Globus pallidus (tissue), 1 donor: Measurements from ENCODE around the gene MGME1.
"Not testable (repeated sequence)": the region's sequence is repeated elsewhere in the genome, so short reads cannot be mapped to it uniquely, and the experiment has no call there.

Experiments used
- DNase-seq: peaks from one replicate; pipeline ENCODE4 v3.0.0-alpha.2; 2015; ENCODE audit warnings: low spot score

MGME1 gene

DNA sequence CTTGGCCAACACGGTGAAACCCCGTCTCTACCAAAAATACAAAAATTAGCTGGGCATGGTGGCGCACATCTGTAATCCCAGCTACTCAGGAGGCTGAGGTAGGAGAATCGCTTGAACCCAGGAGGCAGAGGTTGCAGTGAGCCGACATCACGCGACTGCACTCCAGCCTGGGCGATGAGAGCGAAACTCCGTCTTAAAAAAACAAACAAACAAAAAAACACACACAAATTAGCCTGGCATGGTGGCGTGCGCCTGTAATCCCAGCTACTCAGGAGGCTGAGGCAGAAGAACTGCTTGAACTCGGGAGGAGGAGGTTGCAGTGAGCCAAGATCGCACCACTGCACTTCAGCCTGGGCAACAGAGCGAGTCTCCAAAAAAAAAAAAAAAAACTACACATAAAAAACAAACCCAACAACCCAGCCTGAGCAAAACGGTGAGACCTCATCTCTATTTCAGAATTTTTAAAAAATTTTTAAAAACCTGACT is 8.4 kb upstream of the MGME1 start:
- DNase-seq: not testable (repeated sequence)

DNA sequence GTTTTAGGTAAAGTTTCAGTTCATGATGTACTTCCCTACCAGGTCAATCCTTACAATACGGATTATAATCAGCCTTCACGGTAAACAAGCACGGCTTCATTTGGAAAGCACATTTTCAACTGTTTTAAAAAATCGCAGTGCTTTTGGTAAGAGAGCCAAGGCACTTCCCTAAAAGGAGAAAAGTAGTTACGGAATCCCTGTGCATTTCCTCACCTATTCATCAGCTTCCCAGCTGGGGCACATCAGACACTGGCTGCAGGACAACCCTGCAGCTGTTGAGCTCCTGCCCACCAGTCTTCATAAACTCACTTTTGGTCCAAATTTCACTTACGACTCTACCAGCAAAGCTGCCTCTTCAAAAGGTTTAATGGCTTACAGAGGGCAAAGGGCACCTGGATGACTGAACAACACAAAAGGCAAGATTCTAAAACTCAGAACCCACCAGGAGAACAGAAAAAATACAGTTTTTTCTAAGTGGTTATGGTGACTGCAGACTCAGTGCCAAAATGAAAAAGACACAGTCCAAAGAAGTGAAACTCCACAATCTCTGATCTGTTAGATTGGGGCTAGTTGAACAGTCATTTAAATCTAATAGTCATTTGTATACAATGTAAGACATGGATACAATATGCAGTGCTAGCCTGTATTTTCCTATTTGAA is 7.8 kb upstream of the MGME1 start:
- DNase-seq: no peak

DNA sequence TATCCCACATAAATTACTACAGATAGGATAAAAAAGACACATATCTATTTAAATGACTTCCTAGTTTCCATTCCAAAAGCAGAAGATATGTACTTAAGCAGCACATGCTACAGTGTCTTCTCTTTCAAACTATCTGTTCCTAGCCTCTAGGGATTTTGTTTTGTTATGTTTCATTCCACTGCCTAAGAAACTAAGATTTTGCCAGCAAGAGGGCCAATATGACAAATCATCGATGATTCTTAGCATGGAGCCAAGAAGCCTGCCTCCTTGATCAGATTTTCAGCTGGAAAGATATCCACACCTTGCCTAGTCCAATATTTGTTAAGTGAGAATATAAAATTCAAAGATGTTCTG is 7.3 kb upstream of the MGME1 start:
- DNase-seq: no peak

DNA sequence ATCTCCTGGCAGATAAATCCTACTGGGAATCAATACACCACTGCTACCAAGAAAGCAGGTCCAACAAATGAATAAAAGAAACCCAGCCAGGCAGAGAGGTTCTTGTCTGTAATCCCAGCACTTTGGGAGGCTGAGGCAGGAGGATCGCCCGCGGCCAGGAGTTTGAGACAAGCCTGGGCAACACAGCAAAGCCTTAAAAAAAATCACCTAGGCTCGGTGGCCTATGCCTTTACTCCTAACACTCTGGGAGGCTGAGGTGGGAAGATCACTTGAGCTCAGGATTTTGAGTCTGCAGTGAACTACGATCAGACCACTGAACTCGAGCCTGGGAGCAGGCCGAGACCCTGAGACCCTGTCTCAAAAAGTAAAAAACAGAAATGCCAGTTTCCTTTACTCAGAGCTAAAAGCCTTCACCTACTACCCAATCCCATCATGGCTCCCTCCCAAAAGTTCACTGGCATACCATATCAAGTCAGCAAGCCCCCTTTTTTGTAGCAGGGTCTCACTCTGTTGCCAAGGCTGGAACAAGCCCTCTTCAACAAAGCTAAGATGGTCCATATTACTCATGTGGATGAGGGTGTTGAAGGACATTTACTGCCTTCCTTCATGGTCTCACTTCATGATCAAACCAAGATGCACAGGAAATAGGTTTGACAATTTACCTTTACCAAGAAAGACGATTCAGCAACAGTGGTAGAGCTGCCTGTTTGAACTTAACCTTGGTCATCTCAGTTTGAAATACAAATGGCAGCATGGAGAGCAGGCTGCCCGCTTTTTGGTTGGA is 5.5 kb upstream of the MGME1 start:
- DNase-seq: no peak

DNA sequence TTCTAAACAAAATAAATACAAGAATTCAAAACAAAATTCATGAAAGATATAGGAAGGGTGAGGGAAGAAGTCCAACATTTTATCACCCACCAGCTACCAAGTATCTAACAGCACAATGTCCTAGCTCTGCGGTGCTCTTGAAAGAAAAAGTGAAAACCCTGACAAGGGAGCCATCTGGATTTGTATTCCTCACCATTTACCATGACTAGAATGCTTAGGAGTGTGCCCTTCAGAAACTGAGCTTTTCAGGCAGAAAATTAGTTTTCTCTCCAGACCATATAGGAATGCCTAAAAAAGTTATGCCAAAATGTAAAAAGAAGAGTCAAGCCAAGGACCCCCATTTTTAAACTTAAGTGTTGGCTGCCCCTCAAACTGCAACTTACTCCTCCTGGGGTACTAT is 4.7 kb upstream of the MGME1 start:
- DNase-seq: no peak

DNA sequence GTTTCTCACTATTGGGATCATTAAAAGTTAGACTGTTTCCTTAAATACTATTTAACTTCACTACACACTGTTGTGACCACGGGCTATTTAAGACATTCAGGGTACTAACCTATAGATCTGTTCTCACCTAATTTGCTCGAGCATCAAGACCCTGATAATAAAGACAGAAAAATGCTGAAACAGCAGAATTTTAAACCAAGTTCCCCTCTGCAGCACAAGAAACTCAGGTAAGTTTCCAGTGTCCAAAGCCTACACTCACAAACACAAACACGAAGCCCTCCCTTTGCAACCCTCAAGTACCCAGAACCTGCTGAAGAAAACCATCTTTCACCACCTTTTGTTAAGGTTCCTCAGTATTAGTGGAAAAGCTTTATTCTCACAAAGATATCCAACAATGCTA is 4.2 kb upstream of the MGME1 start:
- DNase-seq: no peak

DNA sequence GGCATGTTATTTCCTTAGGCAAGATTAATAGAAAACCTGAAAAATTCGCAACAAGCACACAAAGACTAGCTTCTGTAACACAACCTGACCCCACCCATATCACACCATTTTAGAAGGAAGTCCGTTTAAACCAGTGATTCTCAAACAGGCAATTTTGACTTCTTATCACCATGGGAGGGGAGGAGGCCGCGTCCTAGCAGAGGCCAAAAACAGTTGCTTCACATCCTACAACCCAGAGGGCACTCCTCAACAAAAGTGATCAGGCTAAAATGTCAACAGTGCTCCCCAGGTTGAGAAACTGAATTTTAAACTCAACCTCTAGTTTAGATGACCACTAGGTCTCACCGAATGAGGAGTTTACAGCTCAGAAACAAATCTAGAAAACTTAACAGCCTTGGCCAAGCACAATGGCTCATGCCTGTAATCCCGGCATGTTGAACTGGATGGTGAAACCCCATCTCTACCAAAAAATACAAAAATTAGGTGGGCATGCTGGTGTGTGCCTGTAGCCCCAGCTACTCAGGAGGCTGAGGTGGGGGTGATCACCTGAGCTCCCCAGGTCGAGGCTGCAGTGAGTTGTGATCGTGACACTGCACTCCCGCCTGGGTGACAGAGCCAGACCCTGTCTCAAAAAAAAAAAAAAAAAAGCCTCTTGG is 3.6 kb upstream of the MGME1 start:
- DNase-seq: no peak

DNA sequence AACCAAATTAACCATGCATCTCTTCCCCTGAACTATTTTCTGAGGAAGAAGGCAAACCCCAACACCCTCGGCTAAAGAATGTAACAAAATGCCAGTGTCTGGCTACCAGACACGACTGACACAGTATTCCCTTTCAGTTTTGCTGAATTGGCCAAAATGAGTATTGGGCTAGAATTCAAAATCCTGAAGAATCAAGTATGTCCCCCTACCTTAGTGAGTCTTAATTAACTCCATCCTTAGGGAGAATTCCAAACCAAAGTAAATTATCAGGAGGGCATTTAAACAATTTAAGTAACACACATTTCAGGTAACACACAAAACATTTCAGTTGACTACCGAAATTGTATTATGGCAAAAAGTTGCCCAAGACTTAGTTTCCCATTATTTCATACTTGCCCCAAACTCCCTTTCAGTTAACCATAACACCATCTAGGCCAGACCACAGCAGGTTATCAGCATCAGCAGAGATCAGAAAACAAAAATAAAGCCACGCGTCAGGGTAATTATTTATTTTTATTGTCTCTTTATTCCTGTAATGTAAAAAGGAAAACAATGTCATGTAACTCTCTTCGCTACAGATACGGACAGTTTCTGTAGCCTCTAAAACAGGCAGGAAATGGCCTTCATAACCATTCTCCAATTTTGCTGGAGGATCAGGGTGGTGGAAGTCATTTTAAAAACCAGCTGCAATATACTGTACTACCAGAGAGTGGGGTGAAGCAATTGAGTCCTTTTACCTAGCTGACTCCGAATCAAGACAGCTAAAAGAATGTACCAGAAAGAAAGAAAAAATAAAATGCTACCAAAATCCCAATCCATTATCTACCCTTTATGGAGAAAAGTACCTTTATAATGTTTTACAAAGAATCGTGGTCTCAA is 2.1 kb upstream of the MGME1 start:
- peak; percentile 10 for DNase-seq

DNA sequence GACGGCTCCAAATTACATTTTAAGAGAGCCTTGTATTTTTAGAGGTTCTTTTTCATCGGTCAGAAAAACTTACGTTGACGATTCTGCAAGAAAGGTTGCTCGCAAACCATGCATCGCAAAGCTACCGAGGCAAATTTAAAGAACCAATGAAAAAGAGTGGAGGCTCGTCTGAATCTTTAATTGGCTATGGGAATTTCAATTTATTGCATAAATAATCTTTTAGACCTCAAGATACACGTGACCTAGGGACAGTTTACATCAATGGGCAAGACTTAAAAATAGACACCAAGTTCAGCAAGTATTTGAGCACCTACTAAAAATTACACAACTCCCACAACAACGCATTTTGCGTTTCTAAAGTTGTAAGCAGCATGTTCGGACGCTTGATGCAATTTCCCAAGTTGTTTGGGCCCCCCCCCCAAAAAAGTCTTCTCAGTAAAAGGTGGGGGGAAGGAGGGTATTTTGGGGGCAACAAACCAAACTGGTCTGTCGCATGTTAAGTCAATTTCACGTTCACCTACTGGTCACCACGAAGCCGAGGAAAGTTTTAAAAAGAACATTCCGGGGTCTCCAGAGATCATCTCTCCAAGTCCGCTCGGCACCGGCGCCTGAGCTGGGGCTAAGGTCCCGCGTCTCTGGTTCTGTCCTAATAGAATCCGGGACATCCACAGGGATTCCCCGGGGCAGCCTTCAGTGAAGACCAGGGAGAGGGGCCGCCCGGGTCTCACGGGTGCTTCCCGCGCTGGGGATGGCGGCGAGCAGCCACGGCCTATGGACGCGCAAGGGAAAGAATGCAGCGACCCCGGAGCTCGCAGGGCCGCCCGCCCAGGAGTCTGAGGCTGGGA is 1.1 kb upstream of the MGME1 start:
- peak; percentile 31 for DNase-seq

DNA sequence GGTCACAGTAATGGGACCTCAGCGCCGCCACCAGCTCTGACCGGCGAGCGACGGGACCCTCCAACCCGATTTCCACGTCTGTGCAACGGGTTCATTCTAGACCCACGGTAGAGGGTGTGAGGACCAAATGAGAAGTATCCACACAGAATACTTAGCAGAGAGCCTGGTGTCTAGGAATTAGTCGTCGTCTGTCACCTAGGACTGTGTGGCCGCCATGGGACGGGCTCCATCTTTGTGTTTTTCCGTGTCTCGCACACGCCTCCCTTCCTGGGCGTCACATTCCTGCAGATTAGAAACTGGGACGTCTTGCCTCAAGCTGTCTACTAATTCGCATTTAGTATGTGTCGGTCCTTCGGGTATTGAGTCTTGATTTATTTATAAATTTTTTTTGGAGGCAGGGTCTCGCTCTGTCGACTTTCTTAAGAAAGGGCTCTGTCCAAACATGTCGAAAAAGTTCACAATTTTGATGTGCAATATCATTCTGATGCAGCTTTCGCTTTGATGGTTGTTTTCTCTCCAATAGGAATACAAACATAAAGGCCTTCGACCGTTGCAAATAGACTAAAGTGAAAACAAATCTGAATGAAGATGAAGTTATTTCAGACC is 563 bp downstream of the MGME1 start:
- DNase-seq: no peak

DNA sequence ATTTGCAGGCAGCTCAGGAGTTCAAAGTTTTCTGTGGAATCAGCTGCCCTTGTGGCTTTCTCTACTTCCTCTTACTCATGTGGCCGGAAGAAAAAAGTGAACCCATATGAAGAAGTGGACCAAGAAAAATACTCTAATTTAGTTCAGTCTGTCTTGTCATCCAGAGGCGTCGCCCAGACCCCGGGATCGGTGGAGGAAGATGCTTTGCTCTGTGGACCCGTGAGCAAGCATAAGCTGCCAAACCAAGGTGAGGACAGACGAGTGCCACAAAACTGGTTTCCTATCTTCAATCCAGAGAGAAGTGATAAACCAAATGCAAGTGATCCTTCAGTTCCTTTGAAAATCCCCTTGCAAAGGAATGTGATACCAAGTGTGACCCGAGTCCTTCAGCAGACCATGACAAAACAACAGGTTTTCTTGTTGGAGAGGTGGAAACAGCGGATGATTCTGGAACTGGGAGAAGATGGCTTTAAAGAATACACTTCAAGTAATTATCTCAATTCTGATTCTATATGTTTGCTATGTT is 1.1 kb downstream of the MGME1 start:
- peak; percentile 66 for DNase-seq

DNA sequence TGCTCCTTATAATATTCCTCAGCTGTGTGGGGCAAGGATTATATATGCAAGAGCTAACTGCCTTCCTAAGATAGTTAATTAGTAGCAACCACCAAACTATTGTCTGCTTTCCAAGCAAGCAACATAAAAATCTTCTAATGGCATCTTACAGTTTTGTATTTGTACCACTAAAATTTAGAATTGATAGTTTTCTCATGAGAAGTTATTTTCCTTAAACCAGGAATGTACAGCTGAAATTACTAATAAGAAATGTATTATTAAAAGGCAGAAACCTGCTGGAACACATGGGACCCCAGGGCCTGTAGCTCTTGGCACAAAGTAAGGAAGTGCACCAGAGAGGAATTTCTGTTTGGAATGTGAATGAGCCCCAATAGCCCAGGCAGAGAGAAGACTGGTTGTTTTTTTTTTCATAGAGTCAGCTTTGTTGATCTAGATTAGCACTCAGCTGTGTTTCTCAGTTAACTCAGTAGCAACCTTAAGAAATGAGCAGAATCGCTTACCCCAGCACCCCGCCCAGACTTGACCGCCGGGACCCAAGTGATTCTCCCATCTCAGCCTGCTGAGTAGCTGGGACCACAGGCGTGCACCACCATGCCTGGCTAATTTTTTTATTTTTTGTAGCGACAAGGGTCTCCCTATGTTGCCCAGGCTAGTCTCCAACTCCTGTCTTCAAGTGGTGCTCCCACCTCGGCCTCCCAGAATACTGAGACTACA is 2.6 kb downstream of the MGME1 start:
- peak; percentile 12 for DNase-seq

DNA sequence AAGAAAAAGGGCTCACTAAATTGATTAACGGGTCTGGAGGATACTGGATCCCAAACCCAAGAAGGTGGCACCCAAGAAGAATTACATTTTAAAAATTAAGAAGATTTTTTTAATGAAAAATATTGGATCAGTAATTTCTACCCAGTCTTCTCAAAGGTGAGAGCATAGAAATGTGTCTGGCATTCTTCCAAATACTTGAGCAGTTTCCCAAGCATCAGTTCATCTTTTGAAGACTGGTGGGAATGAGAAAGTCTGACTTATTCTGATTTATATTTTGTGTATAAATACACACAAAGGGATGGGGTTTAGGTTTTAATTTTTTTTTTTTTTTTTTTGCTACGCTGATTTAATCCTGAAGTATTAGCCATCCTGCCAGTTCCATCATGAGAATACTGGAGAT is 3.3 kb downstream of the MGME1 start:
- peak; percentile 6 for DNase-seq

DNA sequence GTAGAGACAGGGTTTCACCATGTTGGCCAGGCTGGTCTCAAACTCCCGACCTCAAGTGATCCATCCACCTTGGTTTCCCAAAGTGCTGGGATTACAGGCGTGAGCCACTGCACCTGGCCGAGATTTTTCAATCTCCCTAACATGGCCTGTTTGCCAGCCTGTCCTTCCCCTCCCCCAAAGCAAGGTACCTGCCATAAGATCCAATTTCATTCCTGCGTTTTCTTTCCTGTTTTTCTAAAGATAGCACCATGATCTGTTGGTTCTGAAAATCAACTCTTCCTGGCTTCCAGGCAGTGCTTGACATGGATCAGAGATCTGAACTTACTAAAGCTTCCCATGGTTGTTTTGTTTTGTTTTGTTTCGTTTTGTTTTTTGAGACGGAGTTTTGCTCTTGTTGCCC is 7.5 kb downstream of the MGME1 start:
- DNase-seq: no peak

DNA sequence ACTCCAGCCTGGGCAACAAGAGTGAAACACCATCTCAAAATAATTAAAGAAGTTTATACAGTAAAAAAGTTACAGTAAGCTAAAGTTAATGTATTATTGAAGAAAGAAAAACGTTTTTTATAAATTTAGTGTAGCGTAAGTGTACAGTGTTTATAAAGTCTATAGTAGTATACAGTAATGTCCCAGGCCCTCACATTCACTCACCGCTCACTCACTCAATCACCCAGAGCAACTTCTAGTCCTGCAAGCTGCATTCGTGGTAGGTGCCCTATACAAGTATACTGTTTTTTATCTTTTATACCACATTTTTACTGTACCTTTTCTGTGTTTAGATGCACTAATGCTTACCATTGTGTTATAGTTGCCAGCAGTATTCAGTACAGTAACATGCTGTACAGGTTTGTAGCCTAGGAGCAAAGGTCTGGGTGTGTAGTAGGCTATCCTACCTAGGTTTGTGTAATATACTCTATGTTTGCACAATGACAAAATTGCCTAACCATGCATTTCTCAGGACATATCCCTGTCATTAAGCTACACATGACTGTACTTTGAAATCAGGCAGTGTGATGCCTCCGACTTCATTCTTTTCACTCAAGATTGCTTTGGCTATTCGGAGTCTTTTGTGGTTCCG is 16.7 kb downstream of the MGME1 start:
- DNase-seq: no peak

DNA sequence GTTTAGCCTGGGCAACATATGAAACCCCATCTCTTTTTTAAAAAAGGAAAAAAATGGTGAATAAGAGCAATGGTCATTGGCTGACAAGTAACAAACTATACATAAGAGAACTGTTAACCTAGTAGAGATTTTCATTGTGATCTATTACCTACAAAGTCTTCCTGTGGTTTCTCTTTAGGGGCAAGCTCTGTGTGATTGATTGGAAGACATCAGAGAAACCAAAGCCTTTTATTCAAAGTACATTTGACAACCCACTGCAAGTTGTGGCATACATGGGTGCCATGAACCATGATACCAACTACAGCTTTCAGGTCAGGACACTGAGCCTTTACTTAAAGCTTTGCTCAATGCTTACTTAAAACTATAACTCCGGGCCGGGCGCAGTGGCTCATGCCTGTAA is 19.2 kb downstream of the MGME1 start:
- no peak for DNase-seq

DNA sequence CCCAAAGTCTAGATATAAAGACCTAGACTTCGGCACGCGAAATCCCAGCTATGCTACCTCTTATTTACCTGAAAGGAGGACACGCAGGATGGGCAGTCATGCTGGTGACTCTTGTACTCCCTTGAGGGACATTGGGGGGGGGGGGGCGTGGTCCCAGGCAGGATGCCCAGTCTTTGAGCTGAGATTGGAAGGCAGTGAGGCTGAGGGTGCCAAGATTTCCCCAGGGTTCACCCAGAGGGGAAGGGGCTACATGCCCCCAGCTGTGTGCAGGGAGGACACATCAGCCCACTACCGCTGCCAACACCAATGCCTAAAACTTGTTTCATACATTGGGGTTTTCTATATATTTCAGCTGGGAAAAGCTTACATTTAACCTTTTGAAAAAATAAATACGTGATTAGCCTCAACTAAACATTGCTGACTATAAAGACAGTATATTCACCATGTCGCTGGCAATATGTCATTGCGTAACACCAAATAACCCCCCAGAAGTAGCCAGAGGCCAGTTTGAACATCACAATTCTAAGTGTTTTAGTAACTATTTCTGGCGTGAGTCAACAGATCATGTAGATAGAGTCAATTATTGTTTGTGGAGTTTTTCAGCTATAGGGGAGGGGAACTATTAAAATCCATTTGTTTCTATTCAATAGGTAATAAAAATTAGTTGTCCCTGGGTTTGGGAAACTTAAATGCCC is 21.6 kb downstream of the MGME1 start:
- DNase-seq: no peak

DNA sequence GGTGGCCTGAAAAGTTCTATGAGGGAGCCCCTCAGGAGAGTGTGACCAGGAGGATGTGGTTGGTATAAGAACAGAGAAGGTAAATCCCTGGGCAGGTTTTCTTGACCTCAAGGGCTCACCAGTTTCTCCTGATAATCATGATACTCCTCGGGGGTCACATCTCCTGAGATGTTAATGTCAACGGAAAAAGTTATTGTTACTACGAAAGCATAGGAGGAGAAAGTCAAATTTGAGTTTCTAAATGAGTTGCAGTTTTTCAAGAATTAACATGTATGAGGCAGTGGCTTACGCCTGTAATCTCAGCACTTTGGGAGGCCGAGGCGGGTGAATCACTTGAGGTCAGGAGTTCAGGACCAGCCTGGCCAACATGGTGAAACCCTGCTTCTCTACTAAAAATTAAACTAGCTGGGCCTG is 23.4 kb downstream of the MGME1 start:
- DNase-seq: no peak
